ENCODE data around the gene PACS1.
"Not testable (repeated sequence)": the region's sequence is repeated elsewhere in the genome, so short reads cannot be mapped to it uniquely, and the experiment has no call there.

The PACS1 gene

DNA sequence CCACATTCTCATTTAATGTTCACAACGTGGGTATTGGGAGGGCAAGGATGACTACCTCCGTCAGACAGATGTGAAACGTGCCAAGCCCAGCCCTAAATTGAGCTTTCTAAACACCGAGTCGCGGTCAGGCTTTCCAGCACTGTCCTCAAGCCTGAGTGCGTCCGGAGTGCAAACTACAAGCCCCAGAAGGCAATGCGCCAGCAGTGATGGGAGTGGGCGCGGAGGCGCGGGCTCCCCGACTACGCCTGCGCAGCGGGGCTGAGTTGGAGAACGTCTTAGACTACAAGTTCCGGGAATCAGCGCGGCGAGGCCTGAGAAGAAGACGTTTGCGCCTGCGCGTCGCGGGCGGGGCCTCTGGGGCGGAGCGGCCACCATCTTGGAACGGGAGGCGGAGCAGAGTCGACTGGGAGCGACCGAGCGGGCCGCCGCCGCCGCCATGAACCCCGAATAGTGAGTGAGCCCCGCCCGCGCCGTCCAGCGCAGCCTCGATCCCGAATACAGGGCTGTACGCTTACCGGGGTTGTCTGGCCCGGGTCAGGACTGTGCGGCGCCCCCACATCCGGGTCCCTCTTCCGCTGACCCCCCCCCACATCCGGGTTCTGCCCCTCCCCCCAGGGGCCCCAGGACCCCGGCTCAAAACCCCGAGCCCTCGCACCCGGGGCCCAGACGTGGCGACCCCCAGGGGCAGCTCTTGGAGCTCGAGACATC, 198.3 kb downstream of the PACS1 start, which contains the start of gene RAB1B:
Gene RAB1B, plus strand, starts transcription at position 396 of the 708 bp plus-strand sequence. Its CDS starts 41 bp downstream, at position 437.
- peak within 1 kb of the TSS; percentile 98 for H3K4me3 Mint-ChIP-seq
- H3K9me3 Mint-ChIP-seq (ENCODE audit: low read depth), result no peaks in the 10 kb centered on the region
- H3K36me3 Mint-ChIP-seq, result no peaks in the 10 kb centered on the region
- peaks cover 31% of the 10 kb centered on the region for H3K4me1 Mint-ChIP-seq (ENCODE audit: low read depth)
- H3K27ac Mint-ChIP-seq, result peak within 1 kb of the TSS; percentile 97
- H3K27me3 Mint-ChIP-seq, result no peaks in the 10 kb centered on the region

DNA sequence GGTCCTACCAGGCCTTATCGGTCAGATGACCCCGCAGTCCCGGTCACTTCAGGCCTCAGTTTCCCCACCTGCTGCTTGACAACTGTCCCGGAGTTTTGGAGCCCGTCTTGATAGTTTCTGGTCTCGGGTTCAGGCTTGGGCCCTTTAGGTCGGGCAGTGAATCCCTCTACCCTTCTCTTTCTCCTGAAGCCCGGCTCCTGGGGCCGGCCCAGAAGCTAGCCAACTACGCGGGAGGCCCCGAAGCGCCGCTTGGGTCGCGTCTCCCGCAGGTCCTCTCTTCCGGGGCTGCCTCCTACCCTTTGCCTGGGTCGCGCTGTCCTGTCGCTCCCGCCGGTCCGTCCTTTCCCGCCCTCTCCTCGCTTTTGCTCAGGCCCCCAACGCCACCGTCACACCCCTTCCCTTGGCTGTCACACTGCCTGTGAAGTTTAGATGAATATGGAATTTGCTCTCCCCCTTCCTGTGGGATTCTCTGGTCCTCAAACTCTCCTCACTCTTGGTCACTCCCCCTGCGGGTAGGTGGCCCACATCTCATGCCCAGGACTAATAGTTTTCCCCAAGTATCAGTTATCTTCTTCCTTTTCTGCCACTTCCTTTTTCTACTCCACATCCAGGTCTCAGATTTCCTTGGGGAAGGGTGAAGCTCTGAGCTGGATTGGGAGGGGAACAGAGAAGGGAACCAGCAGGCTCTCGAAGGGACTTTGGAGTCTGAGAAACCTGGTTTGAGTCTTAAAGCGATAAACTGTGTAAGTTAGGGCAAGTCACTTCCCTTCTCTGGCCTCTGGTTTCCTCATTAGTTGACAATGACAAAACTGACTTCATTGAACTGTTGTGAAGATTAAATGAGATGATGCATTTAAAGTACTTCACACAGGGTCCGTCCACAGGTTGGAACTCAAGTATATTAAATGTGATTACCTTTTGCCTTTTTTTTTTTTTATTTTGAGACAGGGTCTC, 199.2 kb downstream of the PACS1 start:
- Mint-ChIP-seq H3K27me3 (no peaks in the 10 kb centered on the region), H3K4me1 (ENCODE audit: low read depth) (peaks cover 34% of the 10 kb centered on the region), H3K9me3 (ENCODE audit: low read depth) (no peaks in the 10 kb centered on the region), H3K36me3 (no peaks in the 10 kb centered on the region), H3K4me3 (peak overlapping the region; percentile 98), H3K27ac (peak overlapping the region; percentile 88)

DNA sequence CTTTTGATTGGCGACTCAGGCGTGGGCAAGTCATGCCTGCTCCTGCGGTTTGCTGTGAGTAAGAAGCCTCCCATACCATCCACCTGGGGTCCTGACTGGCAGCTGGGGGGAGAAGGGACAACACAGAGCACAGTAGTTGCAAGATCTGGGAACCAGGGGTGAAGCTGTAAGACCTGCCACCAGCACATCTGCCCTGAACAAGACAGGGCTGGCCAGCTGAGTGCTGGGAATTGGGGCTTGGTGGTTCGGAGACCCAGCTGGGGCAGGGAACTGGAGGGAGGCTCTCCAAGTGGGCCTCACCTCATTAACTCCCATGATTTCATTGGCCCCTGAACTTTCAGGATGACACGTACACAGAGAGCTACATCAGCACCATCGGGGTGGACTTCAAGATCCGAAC, 201.7 kb downstream of the PACS1 start:
- Mint-ChIP-seq H3K27me3 (no peaks in the 10 kb centered on the region), H3K4me3 (peak overlapping the region; percentile 5), H3K4me1 (ENCODE audit: low read depth) (peaks cover 34% of the 10 kb centered on the region), H3K9me3 (ENCODE audit: low read depth) (no peaks in the 10 kb centered on the region), H3K36me3 (no peaks in the 10 kb centered on the region), H3K27ac (no peak overlapping the region)

DNA sequence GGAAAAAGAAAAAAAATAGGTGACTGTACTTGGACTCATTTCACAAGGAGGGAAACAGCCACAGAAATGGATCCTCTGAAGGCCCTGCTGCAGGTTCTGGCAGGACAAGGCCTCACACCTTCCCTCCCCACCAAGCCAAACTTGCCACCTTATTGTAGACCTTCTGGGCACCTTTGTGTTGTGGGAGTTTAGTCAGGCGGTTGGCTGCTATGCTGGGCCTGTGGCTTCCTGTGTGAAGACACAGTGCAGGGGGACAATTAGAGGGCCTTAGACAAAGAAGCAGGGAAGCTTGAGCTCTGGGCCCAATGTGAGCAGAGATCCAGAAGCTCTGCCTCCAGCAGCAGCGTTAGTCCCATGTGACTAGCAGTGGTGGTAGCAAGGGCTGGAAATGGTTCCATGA, 202.5 kb downstream of the PACS1 start:
- Mint-ChIP-seq H3K4me1 (ENCODE audit: low read depth) (peaks cover 32% of the 10 kb centered on the region), H3K9me3 (ENCODE audit: low read depth) (no peaks in the 10 kb centered on the region), H3K27me3 (no peaks in the 10 kb centered on the region), H3K4me3 (no peak overlapping the region), H3K36me3 (no peaks in the 10 kb centered on the region), H3K27ac (peak overlapping the region; percentile 59)

DNA sequence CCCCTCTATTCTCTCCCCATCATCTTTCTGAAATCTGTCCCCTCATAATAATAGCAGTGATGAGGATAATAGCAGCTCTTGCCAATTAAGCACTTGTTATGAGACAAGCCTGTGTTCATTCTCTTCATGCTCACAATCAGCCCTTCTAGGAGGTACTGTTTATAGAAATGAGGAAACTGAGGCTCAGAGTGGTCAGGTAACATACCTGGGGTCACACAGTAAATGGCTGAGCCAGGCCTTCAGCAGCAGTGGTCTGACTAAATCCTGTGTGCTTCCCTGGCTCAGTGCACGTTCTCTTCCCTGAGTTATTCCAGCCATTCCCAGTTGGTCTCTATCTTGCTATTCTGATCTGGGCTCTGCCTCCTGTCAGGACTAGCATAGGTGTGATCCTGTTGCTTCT, 204.1 kb downstream of the PACS1 start:
- H3K27ac Mint-ChIP-seq, result no peak overlapping the region
- H3K4me3 Mint-ChIP-seq, result no peak overlapping the region
- H3K9me3 Mint-ChIP-seq (ENCODE audit: low read depth), result no peaks in the 10 kb centered on the region
- H3K36me3 Mint-ChIP-seq, result no peaks in the 10 kb centered on the region
- peaks cover 29% of the 10 kb centered on the region for H3K4me1 Mint-ChIP-seq (ENCODE audit: low read depth)
- H3K27me3 Mint-ChIP-seq, result no peaks in the 10 kb centered on the region

DNA sequence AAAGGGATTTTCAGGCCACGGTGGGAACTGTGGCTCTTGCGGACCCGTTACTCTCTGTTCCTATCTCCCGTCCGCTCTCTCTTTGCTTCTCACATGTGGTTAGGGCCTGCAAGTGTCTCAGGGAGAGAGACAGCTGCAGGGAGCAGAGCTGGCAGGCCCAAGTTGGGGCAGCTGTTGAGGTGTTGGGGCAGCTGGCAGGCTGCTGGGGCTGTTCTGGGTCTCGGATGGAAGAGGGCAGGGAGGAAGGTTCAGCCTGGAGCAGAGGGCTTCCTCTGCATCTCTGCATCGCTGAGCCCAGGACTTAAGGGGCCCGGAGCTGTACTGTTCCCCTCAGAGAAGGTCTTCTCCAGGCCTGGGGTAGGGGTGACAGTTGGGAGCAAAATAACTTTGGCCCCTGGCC, 205.3 kb downstream of the PACS1 start:
- H3K27ac Mint-ChIP-seq, result no peak overlapping the region
- no peaks in the 10 kb centered on the region for H3K36me3 Mint-ChIP-seq
- no peaks in the 10 kb centered on the region for H3K27me3 Mint-ChIP-seq
- peaks cover 23% of the 10 kb centered on the region for H3K4me1 Mint-ChIP-seq (ENCODE audit: low read depth)
- H3K9me3 Mint-ChIP-seq (ENCODE audit: low read depth), result no peaks in the 10 kb centered on the region
- H3K4me3 Mint-ChIP-seq, result no peak overlapping the region

DNA sequence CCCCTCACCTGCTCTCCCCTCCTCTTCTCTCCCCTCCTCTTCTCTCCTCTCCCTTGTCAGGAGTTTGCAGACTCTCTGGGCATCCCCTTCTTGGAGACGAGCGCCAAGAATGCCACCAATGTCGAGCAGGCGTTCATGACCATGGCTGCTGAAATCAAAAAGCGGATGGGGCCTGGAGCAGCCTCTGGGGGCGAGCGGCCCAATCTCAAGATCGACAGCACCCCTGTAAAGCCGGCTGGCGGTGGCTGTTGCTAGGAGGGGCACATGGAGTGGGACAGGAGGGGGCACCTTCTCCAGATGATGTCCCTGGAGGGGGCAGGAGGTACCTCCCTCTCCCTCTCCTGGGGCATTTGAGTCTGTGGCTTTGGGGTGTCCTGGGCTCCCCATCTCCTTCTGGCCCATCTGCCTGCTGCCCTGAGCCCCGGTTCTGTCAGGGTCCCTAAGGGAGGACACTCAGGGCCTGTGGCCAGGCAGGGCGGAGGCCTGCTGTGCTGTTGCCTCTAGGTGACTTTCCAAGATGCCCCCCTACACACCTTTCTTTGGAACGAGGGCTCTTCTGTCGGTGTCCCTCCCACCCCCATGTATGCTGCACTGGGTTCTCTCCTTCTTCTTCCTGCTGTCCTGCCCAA, 206.0 kb downstream of the PACS1 start:
- Mint-ChIP-seq H3K4me1 (ENCODE audit: low read depth) (peaks cover 19% of the 10 kb centered on the region), H3K27ac (no peak overlapping the region), H3K4me3 (no peak overlapping the region), H3K36me3 (no peaks in the 10 kb centered on the region), H3K9me3 (ENCODE audit: low read depth) (no peaks in the 10 kb centered on the region), H3K27me3 (no peaks in the 10 kb centered on the region)

DNA sequence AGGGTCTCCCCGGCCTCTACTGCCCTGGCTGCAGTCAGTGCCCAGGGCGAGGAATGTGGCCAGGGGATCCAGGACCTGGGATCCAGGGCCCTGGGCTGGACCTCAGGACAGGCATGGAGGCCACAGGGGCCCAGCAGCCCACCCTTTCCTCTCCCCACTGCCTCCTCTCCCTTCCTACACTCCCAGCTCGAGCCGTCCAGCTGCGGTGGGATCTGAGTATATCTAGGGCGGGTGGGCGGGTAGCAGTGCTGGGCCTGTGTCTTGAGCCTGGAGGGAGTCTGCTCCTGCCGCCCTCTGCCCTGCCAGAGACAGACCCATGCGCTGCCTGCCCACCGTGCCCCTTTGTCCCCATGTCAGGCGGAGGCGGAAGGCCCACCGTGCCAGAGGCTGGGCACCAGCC, 206.5 kb downstream of the PACS1 start:
- not testable (repeated sequence) for H3K36me3 Mint-ChIP-seq; H3K27ac Mint-ChIP-seq; H3K4me3 Mint-ChIP-seq; H3K9me3 Mint-ChIP-seq (ENCODE audit: low read depth); H3K27me3 Mint-ChIP-seq
- peaks cover 18% of the 10 kb centered on the region for H3K4me1 Mint-ChIP-seq (ENCODE audit: low read depth)

DNA sequence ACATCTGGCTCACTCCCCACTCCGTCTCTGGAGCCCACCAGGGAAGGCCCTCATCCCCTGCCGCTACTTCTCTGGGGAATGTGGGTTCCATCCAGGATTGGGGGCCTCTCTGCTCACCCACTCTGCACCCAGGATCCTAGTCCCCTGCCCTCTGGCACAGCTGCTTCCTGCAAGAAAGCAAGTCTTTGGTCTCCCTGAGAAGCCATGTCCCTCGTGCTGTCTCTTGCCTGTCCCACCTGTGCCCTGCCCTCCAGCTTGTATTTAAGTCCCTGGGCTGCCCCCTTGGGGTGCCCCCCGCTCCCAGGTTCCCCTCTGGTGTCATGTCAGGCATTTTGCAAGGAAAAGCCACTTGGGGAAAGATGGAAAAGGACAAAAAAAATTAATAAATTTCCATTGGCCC, 207.0 kb downstream of the PACS1 start:
- H3K27me3 Mint-ChIP-seq; H3K27ac Mint-ChIP-seq; H3K9me3 Mint-ChIP-seq (ENCODE audit: low read depth); H3K36me3 Mint-ChIP-seq: not testable (repeated sequence)
- H3K4me3 Mint-ChIP-seq, result peak overlapping the region; percentile 53
- peaks cover 17% of the 10 kb centered on the region for H3K4me1 Mint-ChIP-seq (ENCODE audit: low read depth)

DNA sequence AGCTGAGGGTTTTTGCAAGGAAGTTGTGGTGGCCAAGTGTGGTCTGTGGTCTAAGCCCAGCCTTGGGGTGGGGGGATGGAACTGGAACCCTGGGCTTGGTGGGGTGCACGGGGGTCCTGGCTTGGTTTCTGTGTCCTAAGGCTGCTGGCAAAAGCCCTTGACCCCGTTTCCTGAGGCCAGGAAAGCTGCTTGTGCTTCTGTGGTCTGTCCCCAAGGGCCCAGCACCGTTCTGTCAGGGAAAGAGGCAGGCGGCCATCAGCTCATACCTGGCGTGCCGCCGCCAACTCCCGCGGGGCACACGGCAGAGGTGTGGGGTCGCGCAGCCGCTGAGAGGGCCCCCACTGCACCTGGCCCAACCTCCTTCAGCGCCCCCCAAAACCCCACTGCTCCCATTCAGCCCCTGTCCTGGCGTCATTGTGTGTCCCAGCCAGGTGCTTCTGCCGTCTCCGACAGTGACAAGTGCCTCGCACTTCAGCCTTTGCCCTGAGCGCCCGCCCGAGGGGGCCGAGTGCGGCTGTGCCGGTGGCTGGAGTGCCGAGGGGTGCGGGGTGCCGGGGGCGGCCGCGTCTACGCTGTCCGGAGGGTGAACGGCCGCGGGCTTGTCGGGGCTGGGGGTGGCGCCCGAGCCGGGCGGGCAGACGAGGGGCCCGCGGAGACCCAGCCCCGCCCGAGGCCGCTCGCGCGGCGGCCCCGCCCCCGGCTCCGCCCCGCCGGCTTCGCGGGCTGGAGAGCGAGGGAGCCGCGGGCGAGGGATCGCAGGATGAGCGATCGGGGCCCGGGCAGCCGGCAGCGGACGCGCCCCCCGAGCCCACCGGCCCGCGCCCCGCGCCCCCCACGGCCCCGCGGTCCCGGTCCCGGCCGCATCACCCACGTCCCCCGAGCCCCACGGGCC, 207.6 kb downstream of the PACS1 start, which contains the start of gene CNIH2:
Gene CNIH2, plus strand, starts transcription at position 705 of the 892 bp plus-strand sequence. CDS start 282 bp downstream, outside the sequence.
- H3K4me3 Mint-ChIP-seq, result peak within 1 kb of the TSS; percentile 71
- H3K9me3 Mint-ChIP-seq (ENCODE audit: low read depth), result no peaks in the 10 kb centered on the region
- H3K27ac Mint-ChIP-seq, result no peak within 1 kb of the TSS
- H3K27me3 Mint-ChIP-seq, result no peaks in the 10 kb centered on the region
- peaks cover 19% of the 10 kb centered on the region for H3K4me1 Mint-ChIP-seq (ENCODE audit: low read depth)
- no peaks in the 10 kb centered on the region for H3K36me3 Mint-ChIP-seq

DNA sequence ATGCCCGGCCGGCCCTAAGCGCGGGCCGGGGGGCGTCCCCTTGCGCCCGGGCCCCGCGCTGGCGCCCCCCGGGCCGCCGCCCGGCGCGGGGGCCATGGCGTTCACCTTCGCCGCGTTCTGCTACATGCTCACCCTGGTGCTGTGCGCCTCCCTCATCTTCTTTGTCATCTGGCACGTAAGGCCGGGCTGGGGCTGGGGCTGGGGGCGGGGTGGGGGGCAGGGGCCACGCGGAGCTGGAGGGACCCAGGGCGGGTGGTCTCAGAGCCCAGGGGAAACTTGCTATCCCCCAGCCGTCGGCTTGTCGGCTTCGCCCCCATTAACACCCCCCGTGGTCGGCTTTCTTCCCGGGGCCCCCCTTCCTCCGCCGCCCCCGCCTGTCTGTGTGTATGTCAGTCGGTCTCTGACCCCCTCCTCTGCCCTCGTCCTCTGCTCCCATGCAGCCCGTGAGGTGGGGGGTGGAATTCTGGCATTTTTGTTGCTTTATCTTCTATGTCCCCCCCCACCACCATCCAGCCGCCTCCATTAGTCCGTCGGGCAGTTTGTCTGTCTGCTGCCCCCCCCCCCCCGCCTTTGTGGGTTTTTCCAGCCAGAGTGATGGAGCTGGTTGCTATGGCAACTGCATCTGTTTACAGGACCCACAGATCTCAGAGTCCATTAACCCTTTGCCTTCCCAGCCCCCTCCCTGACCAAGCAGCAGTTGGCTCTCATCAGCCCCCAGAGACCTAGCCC, 208.5 kb downstream of the PACS1 start:
- H3K4me3 Mint-ChIP-seq, result peak overlapping the region; percentile 71
- peaks cover 23% of the 10 kb centered on the region for H3K4me1 Mint-ChIP-seq (ENCODE audit: low read depth)
- no peaks in the 10 kb centered on the region for H3K36me3 Mint-ChIP-seq
- no peaks in the 10 kb centered on the region for H3K27me3 Mint-ChIP-seq
- no peak overlapping the region for H3K27ac Mint-ChIP-seq
- no peaks in the 10 kb centered on the region for H3K9me3 Mint-ChIP-seq (ENCODE audit: low read depth)

DNA sequence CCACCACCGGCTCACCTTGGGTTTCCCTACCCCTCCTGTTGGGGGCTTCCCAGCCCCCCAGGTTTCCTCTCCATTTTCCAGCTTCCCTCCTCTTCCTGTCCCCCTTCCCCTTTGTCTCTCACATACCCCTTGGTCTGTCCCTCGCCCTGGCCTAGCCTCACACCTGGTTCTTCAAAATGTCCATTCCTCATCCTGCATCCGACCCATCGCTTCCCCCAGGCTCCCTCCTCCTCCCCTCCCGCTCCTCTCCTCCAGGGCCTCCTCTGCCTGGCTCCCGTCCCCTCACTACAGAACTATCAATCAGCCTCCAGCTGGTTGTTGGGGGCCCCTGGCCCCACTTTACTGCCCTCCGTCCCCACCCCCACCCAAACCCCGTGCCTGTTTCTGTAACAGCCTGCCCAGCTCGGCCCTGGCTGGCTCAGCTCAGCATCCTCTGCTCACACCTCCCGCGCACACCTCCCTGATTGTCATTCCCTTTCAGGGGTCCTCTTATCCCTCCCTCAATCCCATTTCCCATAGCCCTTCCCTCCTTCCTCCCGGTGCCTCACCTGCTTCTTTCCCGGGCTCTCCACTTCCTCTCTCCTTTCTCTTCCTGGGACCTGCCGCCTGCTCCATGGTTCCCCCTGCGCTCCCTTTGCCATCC, 209.1 kb downstream of the PACS1 start:
- H3K4me1 Mint-ChIP-seq (ENCODE audit: low read depth), result peaks cover 21% of the 10 kb centered on the region
- no peak overlapping the region for H3K27ac Mint-ChIP-seq
- no peaks in the 10 kb centered on the region for H3K27me3 Mint-ChIP-seq
- H3K4me3 Mint-ChIP-seq, result peak overlapping the region; percentile 71
- H3K36me3 Mint-ChIP-seq, result no peaks in the 10 kb centered on the region
- H3K9me3 Mint-ChIP-seq (ENCODE audit: low read depth), result no peaks in the 10 kb centered on the region

DNA sequence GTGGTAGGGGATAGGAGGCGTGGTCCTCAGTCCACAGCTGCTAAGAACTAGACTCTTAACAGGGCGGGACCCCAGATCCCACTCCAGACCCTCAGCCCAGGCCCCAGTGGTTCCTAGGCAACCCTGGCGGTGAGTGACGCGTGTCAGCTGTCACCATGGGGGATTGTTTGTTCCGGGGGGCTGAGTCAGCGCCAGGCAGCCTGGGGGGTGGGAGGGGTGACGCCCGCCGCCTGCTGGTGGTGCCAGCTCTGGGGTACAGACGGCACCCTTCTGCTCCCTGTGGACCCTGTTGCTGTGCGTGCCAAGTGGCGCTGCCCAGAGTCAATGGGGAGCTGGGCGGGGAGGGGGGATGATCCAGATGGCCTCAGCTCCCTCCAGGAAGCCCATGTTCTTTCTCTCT, 210.4 kb downstream of the PACS1 start:
- Mint-ChIP-seq H3K4me3 (no peak overlapping the region), H3K27me3 (no peaks in the 10 kb centered on the region), H3K36me3 (no peaks in the 10 kb centered on the region), H3K9me3 (ENCODE audit: low read depth) (no peaks in the 10 kb centered on the region), H3K4me1 (ENCODE audit: low read depth) (peaks cover 21% of the 10 kb centered on the region), H3K27ac (no peak overlapping the region)
